GM19467 (cell line): Measurements from ENCODE around the gene PGA3.
"Not testable (repeated sequence)": the region's sequence is repeated elsewhere in the genome, so short reads cannot be mapped to it uniquely, and the experiment has no call there.

Experiments
- ATAC-seq: cut with Tn5 transposase; IDR thresholded peaks from one replicate; pipeline ENCODE4 v1.9.1; 2021; ENCODE audit warnings: mild to moderate bottlenecking, moderate library complexity; ENCODE audit not compliant: unreplicated experiment

The PGA3 gene

DNA sequence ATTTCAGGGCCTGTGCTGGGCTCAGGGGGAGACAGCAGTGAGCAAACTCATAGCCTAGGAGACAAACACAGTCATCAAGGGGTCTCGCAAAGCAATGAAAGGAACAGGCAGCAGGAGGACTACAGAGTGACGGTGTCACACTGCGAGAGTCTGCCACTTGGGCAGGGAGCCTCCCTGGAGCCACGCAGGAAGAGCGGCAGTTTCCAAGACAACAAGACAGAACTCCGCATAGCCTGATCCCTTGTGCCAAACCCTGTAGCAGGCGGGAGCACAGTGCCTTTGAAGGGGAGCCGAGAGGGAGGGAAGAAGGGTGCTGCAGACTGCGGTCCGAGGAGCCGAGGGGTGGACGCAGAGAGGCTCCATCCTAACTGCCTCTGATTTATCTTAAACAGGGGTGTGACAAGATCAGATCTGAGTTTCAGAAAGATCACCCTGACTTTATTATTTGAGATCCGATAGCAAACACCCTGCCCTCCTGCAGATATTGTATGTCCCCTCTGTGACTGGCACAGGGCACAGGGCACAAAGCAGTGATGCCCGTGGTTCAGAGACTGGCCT lies 1.3 kb downstream of the PGA3 start:
- not testable (repeated sequence) for ATAC-seq

DNA sequence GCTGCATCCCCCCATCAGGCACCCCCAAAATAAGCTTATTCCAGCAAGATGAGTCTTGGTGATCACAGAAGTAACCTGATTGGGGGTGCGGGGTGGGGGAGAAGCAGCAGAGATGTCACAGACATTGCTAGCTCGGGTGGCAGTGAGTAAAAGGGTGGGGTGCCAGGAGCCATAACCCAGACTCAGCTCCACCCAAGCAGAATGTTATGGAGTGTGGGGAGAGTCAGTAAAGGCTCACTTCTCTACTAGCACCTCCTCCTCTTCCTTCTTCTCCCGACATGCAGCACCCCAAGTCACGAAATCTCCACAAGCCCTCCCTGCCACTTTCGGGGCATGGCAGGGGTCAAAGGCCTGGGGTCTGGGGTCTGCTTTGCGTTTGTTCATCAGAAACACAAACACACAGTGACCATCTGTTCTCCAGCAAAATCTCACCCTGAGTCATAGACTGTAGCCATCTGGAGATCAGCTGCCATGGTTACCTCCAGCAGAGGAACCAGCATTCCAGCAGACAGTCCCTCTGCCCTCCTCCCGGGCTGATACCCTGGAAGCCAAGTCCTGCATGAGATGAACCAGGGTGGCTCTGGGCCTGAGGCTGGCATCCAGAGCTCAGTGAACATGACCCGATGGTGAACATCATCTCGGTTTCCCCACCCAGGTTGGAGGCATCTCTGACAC lies 4.5 kb downstream of the PGA3 start:
- ATAC-seq: not testable (repeated sequence)

DNA sequence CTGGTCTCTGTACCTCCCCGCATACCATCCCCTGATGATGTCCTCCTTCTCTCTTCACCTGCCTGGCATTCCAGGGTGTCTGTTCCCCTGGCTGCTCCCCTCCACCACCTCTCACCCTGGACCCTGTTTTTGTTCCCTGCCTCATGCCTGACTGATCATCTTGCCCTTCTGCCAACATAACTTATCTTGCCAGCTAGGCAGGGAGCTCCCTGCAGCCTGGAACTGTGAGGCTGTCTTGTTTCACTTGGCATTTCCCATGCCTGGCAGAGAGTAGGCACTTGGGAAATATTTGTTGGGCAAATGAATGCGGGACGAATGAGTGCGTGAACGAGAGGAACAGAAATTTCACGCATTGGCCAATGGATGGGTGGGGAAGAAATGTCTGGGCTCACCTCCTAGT lies 7.3 kb downstream of the PGA3 start:
- not testable (repeated sequence) for ATAC-seq

DNA sequence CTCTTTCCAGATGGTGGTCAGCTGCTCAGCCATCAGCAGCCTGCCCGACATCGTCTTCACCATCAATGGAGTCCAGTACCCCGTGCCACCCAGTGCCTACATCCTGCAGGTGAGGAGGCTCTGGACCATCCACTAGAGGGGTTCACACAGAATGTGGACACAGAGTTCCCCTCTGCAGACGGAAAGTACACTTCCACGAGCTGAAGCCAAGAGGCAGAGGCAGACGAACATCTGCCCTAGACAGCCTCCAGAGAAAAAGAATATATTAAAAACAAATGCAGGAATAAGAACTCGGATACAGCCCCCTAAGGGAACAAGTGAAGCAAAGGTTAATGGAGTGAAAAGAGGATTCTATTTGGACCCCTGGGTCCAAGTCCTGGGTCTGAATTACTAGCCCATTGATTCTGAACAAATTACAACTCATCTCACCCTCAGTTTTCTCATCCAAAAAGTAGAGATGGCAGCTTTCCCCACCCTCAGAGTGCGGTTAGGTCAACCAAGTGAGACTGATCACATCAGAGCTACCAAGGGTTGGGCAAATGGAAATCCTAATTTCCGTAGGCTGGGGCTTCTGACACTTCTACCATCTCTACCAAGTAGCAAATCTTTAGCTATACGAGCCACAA lies 8.1 kb downstream of the PGA3 start:
- not testable (repeated sequence) for ATAC-seq

DNA sequence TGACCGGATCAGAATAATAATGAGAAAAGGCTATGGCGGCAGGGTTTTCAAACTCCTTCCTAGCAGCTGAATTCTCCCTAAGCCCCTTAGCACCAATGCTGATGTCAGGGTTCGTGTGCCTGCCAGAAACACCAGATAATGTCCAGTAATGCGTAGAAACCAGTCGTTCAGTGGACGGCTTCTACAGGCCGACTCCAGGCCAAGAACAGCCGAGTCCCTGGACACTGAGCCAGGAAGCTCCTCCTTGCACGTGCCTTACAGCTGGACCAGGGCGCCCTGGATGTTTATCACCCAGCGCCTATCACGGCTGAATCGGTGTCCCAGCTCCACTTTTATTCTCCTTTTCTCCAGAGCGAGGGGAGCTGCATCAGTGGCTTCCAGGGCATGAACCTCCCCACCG lies 8.9 kb downstream of the PGA3 start:
- ATAC-seq: not testable (repeated sequence)

DNA sequence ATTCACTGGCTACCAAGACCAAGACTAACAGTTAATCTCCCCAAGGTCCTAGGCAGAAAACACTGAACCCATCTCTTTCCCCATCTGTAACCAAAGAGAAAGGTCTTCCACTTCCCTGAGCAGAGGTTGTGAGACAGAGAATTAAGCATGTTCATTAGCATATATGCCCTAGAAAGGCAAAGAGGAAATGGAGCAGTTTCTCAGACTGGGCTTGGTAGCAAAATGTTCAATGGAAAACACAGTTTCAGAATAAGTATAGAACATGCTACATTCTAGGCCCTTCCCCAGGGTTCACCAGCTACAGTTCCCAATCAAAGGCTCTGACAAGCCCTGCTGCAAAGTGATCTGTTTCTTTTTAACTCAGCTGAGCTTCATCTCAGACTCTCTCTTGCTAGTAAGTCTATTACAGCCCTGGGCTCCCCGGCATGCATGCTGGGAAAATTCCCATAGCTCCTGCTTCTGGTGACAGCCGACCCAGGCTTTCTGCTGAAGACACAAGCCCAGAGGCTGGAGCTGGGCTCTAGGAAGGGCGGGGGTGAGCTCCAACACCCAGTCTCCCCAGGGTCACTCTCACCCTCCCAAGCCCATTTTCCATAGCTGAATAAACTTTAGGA lies 10.5 kb downstream of the PGA3 start:
- ATAC-seq: not testable (repeated sequence)

DNA sequence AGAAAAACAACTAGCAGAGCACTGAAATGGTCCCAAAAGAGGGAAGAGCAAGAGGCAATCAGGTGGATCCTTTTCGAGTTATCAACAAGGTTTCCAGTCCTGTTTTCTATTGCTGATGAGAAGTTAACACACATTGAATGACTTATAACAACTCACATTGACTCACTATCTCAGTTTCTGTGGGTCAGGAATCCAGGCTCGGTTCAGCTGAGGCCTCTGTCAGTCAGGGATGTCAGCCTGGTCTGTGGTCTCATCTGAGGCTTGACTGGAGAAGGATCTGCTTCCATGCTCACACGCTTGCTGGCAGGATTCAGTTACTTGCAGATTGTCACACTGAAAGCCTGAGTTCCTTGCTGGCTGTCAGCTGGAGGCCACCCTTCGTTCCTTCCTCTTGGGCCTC lies 15.0 kb downstream of the PGA3 start:
- ATAC-seq: not testable (repeated sequence)

DNA sequence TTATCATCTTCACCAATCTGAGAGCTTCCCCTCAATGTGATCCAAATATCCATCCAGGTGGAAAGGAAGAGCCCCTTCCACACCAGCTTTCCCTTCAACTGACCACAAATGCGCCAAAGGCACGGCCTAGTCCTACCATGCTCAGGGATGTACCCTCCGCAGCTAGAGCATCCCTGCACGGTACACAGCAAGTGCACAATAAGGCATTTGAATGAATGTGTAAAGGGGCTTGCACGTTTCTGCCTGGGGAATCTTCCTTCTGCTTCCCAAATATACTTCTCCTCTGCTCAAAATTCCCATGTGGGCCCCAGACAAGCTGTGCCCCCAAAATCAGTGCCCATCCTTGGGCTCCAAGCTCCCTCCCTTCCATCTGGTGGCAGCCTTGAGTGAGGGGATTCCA lies 15.7 kb downstream of the PGA3 start:
- ATAC-seq: not testable (repeated sequence)

DNA sequence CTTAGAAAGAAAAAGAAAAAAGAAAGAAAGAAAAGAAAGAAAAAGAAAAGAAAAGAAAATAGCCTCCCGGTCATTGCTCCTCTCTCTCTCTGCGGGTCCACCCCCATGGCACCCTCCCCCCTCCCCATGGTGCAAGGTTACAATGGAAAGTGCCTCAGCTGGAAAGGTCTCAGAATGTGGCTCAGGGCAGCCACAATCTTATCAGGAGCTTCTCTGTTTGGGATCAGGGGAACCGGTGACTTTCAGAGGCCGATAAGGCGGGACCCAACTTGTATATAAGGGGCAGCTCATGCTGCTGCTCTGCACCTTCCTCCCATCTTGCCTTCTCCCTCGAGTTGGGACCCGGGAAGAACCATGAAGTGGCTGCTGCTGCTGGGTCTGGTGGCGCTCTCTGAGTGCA lies 18.7 kb downstream of the PGA3 start, which contains the start of gene PGA4:
PGA4 (plus strand) TSS at position 301 of the 400 bp plus-strand sequence; CDS start at position 355, 54 bp downstream.
- not testable (repeated sequence) for ATAC-seq

DNA sequence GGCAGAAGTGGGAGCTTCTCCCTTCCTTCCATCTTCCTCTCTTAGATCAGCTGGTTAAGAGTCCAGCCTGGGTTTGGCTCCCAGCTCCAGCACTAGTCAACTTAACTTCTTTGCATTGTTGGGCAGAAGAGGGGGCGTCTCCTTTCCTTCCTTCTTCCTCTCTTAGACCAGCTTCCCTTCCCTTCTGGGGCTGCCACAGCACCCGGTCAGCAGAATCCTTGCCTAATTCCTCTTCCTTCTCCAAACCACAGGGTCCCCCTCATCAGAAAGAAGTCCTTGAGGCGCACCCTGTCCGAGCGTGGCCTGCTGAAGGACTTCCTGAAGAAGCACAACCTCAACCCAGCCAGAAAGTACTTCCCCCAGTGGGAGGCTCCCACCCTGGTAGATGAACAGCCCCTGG lies 19.4 kb downstream of the PGA3 start:
- not testable (repeated sequence) for ATAC-seq

DNA sequence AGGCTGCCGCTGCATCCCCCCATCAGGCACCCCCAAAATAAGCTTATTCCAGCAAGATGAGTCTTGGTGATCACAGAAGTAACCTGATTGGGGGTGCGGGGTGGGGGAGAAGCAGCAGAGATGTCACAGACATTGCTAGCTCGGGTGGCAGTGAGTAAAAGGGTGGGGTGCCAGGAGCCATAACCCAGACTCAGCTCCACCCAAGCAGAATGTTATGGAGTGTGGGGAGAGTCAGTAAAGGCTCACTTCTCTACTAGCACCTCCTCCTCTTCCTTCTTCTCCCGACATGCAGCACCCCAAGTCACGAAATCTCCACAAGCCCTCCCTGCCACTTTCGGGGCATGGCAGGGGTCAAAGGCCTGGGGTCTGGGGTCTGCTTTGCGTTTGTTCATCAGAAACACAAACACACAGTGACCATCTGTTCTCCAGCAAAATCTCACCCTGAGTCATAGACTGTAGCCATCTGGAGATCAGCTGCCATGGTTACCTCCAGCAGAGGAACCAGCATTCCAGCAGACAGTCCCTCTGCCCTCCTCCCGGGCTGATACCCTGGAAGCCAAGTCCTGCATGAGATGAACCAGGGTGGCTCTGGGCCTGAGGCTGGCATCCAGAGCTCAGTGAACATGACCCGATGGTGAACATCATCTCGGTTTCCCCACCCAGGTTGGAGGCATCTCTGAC lies 23.3 kb downstream of the PGA3 start:
- ATAC-seq: not testable (repeated sequence)

DNA sequence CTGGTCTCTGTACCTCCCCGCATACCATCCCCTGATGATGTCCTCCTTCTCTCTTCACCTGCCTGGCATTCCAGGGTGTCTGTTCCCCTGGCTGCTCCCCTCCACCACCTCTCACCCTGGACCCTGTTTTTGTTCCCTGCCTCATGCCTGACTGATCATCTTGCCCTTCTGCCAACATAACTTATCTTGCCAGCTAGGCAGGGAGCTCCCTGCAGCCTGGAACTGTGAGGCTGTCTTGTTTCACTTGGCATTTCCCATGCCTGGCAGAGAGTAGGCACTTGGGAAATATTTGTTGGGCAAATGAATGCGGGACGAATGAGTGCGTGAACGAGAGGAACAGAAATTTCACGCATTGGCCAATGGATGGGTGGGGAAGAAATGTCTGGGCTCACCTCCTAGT lies 26.1 kb downstream of the PGA3 start:
- not testable (repeated sequence) for ATAC-seq

DNA sequence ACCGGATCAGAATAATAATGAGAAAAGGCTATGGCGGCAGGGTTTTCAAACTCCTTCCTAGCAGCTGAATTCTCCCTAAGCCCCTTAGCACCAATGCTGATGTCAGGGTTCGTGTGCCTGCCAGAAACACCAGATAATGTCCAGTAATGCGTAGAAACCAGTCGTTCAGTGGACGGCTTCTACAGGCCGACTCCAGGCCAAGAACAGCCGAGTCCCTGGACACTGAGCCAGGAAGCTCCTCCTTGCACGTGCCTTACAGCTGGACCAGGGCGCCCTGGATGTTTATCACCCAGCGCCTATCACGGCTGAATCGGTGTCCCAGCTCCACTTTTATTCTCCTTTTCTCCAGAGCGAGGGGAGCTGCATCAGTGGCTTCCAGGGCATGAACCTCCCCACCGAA lies 27.7 kb downstream of the PGA3 start:
- ATAC-seq: not testable (repeated sequence)

DNA sequence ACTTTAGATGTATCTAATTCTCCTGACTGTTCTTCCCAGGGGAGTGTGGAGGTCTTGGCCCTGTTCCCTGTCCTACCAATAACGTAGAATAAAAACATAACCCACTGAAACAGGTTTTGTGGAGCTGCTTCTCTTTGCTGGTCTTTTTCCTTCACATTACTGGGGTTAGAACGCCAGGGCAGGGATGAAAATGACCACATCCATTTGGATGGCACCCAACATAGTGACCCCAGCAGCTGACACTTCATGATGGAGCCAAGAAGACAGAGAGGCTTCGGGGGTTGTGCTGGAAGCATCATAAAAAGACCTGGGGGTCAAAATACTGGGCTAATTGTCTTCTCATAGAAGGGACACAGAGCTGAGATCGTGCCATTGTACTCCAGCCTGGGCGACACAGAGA lies 28.3 kb downstream of the PGA3 start:
- not testable (repeated sequence) for ATAC-seq

DNA sequence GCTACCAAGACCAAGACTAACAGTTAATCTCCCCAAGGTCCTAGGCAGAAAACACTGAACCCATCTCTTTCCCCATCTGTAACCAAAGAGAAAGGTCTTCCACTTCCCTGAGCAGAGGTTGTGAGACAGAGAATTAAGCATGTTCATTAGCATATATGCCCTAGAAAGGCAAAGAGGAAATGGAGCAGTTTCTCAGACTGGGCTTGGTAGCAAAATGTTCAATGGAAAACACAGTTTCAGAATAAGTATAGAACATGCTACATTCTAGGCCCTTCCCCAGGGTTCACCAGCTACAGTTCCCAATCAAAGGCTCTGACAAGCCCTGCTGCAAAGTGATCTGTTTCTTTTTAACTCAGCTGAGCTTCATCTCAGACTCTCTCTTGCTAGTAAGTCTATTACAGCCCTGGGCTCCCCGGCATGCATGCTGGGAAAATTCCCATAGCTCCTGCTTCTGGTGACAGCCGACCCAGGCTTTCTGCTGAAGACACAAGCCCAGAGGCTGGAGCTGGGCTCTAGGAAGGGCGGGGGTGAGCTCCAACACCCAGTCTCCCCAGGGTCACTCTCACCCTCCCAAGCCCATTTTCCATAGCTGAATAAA lies 29.3 kb downstream of the PGA3 start:
- ATAC-seq: not testable (repeated sequence)

DNA sequence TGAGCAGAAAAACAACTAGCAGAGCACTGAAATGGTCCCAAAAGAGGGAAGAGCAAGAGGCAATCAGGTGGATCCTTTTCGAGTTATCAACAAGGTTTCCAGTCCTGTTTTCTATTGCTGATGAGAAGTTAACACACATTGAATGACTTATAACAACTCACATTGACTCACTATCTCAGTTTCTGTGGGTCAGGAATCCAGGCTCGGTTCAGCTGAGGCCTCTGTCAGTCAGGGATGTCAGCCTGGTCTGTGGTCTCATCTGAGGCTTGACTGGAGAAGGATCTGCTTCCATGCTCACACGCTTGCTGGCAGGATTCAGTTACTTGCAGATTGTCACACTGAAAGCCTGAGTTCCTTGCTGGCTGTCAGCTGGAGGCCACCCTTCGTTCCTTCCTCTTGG lies 33.8 kb downstream of the PGA3 start:
- not testable (repeated sequence) for ATAC-seq

DNA sequence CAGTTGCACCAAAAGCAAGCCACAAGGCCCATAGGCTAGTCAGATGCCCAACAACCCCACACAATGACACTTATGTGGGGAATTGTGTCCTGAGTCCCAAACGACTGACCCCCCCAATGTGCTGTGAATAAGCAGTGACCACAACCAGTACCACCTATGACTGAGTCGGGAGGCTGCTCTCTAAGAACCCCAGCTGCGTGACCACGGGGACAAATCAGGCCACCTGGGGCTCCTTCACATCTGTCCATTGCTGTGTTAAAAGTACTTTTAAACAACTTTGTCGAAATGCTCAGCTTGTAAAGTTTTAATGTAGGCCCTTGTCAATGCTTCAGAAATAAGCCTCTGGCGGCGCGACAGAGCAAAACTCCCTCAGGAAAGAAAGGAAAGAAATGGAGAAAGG lies 37.0 kb downstream of the PGA3 start:
- not testable (repeated sequence) for ATAC-seq

DNA sequence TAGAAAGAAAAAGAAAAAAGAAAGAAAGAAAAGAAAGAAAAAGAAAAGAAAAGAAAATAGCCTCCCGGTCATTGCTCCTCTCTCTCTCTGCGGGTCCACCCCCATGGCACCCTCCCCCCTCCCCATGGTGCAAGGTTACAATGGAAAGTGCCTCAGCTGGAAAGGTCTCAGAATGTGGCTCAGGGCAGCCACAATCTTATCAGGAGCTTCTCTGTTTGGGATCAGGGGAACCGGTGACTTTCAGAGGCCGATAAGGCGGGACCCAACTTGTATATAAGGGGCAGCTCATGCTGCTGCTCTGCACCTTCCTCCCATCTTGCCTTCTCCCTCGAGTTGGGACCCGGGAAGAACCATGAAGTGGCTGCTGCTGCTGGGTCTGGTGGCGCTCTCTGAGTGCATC lies 37.6 kb downstream of the PGA3 start, which contains the start of gene PGA5:
PGA5 (plus strand) TSS at position 301 of the 400 bp plus-strand sequence; CDS start at position 353, 52 bp downstream.
- ATAC-seq: not testable (repeated sequence)

DNA sequence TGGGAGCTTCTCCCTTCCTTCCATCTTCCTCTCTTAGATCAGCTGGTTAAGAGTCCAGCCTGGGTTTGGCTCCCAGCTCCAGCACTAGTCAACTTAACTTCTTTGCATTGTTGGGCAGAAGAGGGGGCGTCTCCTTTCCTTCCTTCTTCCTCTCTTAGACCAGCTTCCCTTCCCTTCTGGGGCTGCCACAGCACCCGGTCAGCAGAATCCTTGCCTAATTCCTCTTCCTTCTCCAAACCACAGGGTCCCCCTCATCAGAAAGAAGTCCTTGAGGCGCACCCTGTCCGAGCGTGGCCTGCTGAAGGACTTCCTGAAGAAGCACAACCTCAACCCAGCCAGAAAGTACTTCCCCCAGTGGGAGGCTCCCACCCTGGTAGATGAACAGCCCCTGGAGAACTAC lies 38.2 kb downstream of the PGA3 start:
- ATAC-seq: not testable (repeated sequence)

DNA sequence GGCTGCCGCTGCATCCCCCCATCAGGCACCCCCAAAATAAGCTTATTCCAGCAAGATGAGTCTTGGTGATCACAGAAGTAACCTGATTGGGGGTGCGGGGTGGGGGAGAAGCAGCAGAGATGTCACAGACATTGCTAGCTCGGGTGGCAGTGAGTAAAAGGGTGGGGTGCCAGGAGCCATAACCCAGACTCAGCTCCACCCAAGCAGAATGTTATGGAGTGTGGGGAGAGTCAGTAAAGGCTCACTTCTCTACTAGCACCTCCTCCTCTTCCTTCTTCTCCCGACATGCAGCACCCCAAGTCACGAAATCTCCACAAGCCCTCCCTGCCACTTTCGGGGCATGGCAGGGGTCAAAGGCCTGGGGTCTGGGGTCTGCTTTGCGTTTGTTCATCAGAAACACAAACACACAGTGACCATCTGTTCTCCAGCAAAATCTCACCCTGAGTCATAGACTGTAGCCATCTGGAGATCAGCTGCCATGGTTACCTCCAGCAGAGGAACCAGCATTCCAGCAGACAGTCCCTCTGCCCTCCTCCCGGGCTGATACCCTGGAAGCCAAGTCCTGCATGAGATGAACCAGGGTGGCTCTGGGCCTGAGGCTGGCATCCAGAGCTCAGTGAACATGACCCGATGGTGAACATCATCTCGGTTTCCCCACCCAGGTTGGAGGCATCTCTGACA lies 42.1 kb downstream of the PGA3 start:
- not testable (repeated sequence) for ATAC-seq
